Pulmonary artery endothelial cell (primary cell): ENCODE data around the gene PRKN. TPM values are rescaled to one million over a fixed set of nuclear protein-coding genes. Genes with fewer than 3 reads are reported as not detected.
"Not testable (repeated sequence)": the region's sequence is repeated elsewhere in the genome, so short reads cannot be mapped to it uniquely, and the experiment has no call there.

Experiments used
- DNase-seq: peaks from one replicate; pipeline ENCODE4 v3.0.0-alpha.2; 2011; ENCODE audit warnings: low read depth, low spot score
- total RNA-seq: library from RNA; depleted of rRNA; stranded (reverse); fragments of >200 nt; gene quantifications from 2 replicates; pipeline ENCODE4 v1.2.3, GENCODE V29; 2014

Gene PRKN
- total RNA-seq, 1 donor from 2014 or later = 0.59 TPM

- DNase-seq = no peak
Measured at GRCh38 chr6:162539321-162539720, 188.2 kb downstream of the PRKN start.

- DNase-seq = no peak
Measured at GRCh38 chr6:162538643-162539064, 188.9 kb downstream of the PRKN start.

- DNase-seq = no peak
Measured at GRCh38 chr6:162533009-162533400, 194.6 kb downstream of the PRKN start.

- no peak for DNase-seq
Measured at GRCh38 chr6:162532283-162533008, 195.1 kb downstream of the PRKN start.

- DNase-seq = not testable (repeated sequence)
Measured at GRCh38 chr6:162531391-162531790, 196.2 kb downstream of the PRKN start.

GRCh38 chr6:162528538-162528937, 199.0 kb downstream of the PRKN start:
- DNase-seq = no peak

- no peak for DNase-seq
Measured at GRCh38 chr6:162526960-162527359, 200.6 kb downstream of the PRKN start.

GRCh38 chr6:162525181-162525580, 202.4 kb downstream of the PRKN start:
- no peak for DNase-seq

- DNase-seq = no peak
Measured at GRCh38 chr6:162512744-162513143, 214.8 kb downstream of the PRKN start.

GRCh38 chr6:162497389-162497788, 230.2 kb downstream of the PRKN start:
- no peak for DNase-seq

- DNase-seq = no peak
Measured at GRCh38 chr6:162493917-162494316, 233.6 kb downstream of the PRKN start.

GRCh38 chr6:162491637-162492036, 235.9 kb downstream of the PRKN start:
- DNase-seq = no peak

- DNase-seq = no peak
Measured at GRCh38 chr6:162489101-162489976, 238.2 kb downstream of the PRKN start.

GRCh38 chr6:162488444-162488843, 239.1 kb downstream of the PRKN start:
- DNase-seq = no peak

- no peak for DNase-seq
Measured at GRCh38 chr6:162485464-162485863, 242.1 kb downstream of the PRKN start.

- no peak for DNase-seq
Measured at GRCh38 chr6:162481938-162482337, 245.6 kb downstream of the PRKN start.

- no peak for DNase-seq
Measured at GRCh38 chr6:162481320-162481719, 246.2 kb downstream of the PRKN start.

GRCh38 chr6:162478192-162478671, 249.3 kb downstream of the PRKN start:
- no peak for DNase-seq

- no peak for DNase-seq
Measured at GRCh38 chr6:162474722-162475121, 252.8 kb downstream of the PRKN start.

- DNase-seq = no peak
Measured at GRCh38 chr6:162471842-162472241, 255.7 kb downstream of the PRKN start.

- no peak for DNase-seq
Measured at GRCh38 chr6:162468326-162468725, 259.2 kb downstream of the PRKN start.

GRCh38 chr6:162467679-162468078, 259.9 kb downstream of the PRKN start:
- no peak for DNase-seq
